GM19372 (cell line): Measurements from ENCODE around the gene STK35.
"Not testable (repeated sequence)": the region's sequence is repeated elsewhere in the genome, so short reads cannot be mapped to it uniquely, and the experiment has no call there.

Experiments used
- ATAC-seq: cut with Tn5 transposase; IDR thresholded peaks from one replicate; pipeline ENCODE4 v1.9.1; 2021; ENCODE audit warnings: mild to moderate bottlenecking, low read depth, moderate library complexity; ENCODE audit not compliant: unreplicated experiment

Gene STK35

GRCh38 chr20:2178318-2179232, 76.9 kb downstream of the STK35 start:
- ATAC-seq: no peak

- ATAC-seq: no peak
These were observed 77.6 kb downstream of the STK35 start for GRCh38 chr20:2179233-2179580.

GRCh38 chr20:2179949-2180348, 78.3 kb downstream of the STK35 start:
- no peak for ATAC-seq

GRCh38 chr20:2183381-2183780, 81.8 kb downstream of the STK35 start:
- no peak for ATAC-seq

GRCh38 chr20:2184933-2185332, 83.3 kb downstream of the STK35 start:
- ATAC-seq: not testable (repeated sequence)

- no peak for ATAC-seq
These were observed 94.0 kb downstream of the STK35 start for GRCh38 chr20:2195614-2196013.

GRCh38 chr20:2197166-2197565, 95.5 kb downstream of the STK35 start:
- ATAC-seq: no peak
